SU-DHL-6 (cell line): Measurements from ENCODE around the gene C1orf232.

Experiments
- EZH2phosphoT487 ChIP-seq: fragments of 200-600 bp; sonication (generic), shearing (Covaris generic); conservative IDR thresholded peaks from 2 replicates; pipeline ENCODE4 v1.6.1; 2018; ENCODE audit warnings: mild to moderate bottlenecking, antibody characterized with exemption, low read length, moderate library complexity, mixed read lengths
- TF ChIP-seq, protein P1 (sequence below): fragments of 200-600 bp; sonication (generic); IDR thresholded peaks from one replicate; pipeline ENCODE4 v1.5.1; 2017; ENCODE audit warnings: antibody characterized with exemption, mild to moderate bottlenecking, low read length, moderate library complexity; ENCODE audit not compliant: insufficient read depth, poor library complexity, severe bottlenecking

DNA sequence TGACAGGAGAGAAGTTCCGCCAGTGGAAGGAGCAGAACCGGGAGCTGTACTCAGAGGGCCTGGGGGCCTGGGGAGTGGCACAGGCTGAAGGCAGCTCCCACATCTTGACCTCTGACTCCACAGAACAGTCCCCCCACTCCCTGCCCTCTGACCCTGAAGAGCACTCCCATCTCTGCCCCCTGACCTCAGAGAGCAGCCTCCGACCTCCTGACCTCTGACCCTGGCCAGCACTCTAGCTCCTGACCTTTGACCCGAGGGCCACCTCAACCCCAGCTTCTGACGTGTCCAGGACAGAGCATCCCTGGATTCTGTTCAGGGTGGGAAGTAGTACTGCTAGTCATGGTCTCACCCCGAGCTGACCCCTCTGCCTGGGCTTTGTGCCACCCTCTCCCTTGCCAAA is 20.6 kb upstream of the C1orf232 start:
- TF ChIP-seq, protein P1, sequence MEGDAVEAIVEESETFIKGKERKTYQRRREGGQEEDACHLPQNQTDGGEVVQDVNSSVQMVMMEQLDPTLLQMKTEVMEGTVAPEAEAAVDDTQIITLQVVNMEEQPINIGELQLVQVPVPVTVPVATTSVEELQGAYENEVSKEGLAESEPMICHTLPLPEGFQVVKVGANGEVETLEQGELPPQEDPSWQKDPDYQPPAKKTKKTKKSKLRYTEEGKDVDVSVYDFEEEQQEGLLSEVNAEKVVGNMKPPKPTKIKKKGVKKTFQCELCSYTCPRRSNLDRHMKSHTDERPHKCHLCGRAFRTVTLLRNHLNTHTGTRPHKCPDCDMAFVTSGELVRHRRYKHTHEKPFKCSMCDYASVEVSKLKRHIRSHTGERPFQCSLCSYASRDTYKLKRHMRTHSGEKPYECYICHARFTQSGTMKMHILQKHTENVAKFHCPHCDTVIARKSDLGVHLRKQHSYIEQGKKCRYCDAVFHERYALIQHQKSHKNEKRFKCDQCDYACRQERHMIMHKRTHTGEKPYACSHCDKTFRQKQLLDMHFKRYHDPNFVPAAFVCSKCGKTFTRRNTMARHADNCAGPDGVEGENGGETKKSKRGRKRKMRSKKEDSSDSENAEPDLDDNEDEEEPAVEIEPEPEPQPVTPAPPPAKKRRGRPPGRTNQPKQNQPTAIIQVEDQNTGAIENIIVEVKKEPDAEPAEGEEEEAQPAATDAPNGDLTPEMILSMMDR: no peak
- TF ChIP-seq EZH2phosphoT487: no peak
